Measurements from ENCODE around the gene GCFC2. TPM values are rescaled to one million over a fixed set of nuclear protein-coding genes. Genes with fewer than 3 reads are reported as not detected.

GCFC2 gene
- 10 to 100 TPM in 5 of 6 experiments, 1 to 10 TPM in 1; 9.8 to 16.0 (median 13.0) TPM for total RNA-seq (2021; fragmentation: NEBNext Ultra II Directional; extraction: Animal tissue kit (Norgen Biotek cat#: 25700))
- long read RNA-seq, full-length matches to known transcripts = 6 of 12 reads
- long read RNA-seq, partial matches to known transcripts = 0 of 12 reads
- long read RNA-seq, other reads (novel, unspliced or antisense) = 6 of 12 reads

- Mint-ChIP-seq H3K36me3 (ENCODE audit: low read depth) (no peaks in the 10 kb centered on the region), H3K27ac (peak within 1 kb of the TSS; percentile 96), H3K27me3 (ENCODE audit: insufficient read depth) (no peaks in the 10 kb centered on the region; the same call in 1 of the 2 replicates), H3K4me1 (ENCODE audit: low read depth) (peaks cover 45% of the 10 kb centered on the region), H3K4me3 (peak within 1 kb of the TSS; percentile 95), H3K9me3 (no peaks in the 10 kb centered on the region)
- DNase-seq = peak; percentile 75
- peak; percentile 69 for TF ChIP-seq CTCF (IDR thresholded peaks at IDR 0.05)
Observed at GRCh38 chr2:75710577-75711253, at the start of gene GCFC2. GCFC2 (minus strand) TSS chr2:75710915; CDS start chr2:75710855, 60 bp downstream.

GRCh38 chr2:75752828-75753227 is 42.1 kb upstream of the GCFC2 start:
- no peak for TF ChIP-seq CTCF (IDR thresholded peaks at IDR 0.05)
- H3K4me1 Mint-ChIP-seq (ENCODE audit: low read depth) = no peaks in the 10 kb centered on the region
- no peak overlapping the region for H3K4me3 Mint-ChIP-seq
- no peak for DNase-seq
- no peak overlapping the region for H3K27ac Mint-ChIP-seq
- H3K36me3 Mint-ChIP-seq (ENCODE audit: low read depth) = no peaks in the 10 kb centered on the region
- no peaks in the 10 kb centered on the region for H3K9me3 Mint-ChIP-seq
- peaks cover 7% of the 10 kb centered on the region for H3K27me3 Mint-ChIP-seq (ENCODE audit: insufficient read depth)

GRCh38 chr2:75751824-75752468 is 41.2 kb upstream of the GCFC2 start:
- Mint-ChIP-seq H3K4me3 (no peak overlapping the region), H3K27ac (no peak overlapping the region), H3K36me3 (ENCODE audit: low read depth) (no peaks in the 10 kb centered on the region), H3K27me3 (ENCODE audit: insufficient read depth) (peaks cover 7% of the 10 kb centered on the region), H3K9me3 (no peaks in the 10 kb centered on the region), H3K4me1 (ENCODE audit: low read depth) (no peaks in the 10 kb centered on the region)
- no peak for TF ChIP-seq CTCF (IDR thresholded peaks at IDR 0.05)
- DNase-seq = no peak

DNA sequence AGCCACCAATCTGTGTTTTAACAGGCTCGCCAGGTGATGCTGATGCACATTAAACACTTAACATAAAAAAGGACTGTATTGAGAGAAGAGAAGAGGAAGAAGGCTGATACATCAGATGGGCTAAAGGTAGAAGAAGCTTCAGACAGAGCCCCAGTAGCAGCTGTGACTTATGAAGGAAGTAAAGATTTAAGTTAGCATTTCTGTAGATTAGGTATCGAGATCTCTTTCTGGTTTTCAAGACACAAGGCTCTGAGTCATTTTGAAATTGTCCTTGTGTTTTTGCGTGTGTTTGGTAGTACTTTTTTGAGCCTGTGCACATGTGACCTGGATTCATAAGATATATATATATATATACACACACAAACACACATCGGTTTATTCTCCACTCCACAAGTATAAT is 40.6 kb upstream of the GCFC2 start:
- no peaks in the 10 kb centered on the region for H3K4me1 Mint-ChIP-seq (ENCODE audit: low read depth)
- H3K4me3 Mint-ChIP-seq = no peak overlapping the region
- H3K27ac Mint-ChIP-seq = no peak overlapping the region
- H3K27me3 Mint-ChIP-seq (ENCODE audit: insufficient read depth) = peaks cover 7% of the 10 kb centered on the region
- no peak for DNase-seq
- H3K36me3 Mint-ChIP-seq (ENCODE audit: low read depth) = no peaks in the 10 kb centered on the region
- no peak for TF ChIP-seq CTCF (IDR thresholded peaks at IDR 0.05)
- no peaks in the 10 kb centered on the region for H3K9me3 Mint-ChIP-seq

DNA sequence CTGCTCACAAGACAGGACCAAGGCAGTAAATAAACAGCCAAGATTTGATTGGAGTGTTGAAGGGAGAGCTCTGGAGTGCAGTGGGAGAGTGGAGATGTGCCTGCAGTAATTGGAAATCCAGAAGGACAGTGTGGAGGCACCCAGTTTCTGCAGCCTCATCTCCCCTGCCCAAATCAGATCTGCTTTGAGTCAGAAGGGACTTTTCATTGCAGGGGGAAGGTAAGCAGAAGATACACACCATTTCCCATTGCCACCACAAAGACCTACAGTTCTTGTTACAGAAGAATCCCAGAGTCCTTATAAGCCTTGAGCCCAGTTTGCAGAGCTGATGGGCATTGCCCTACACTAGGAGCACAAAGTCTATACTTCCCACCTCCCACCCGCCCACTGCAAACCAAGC is 27.2 kb upstream of the GCFC2 start:
- Mint-ChIP-seq H3K27me3 (ENCODE audit: insufficient read depth) (peaks cover 6% of the 10 kb centered on the region), H3K36me3 (ENCODE audit: low read depth) (no peaks in the 10 kb centered on the region), H3K27ac (no peak overlapping the region), H3K4me1 (ENCODE audit: low read depth) (no peaks in the 10 kb centered on the region), H3K9me3 (peaks cover under 1% of the 10 kb centered on the region; the same call in 1 of the 2 replicates), H3K4me3 (no peak overlapping the region)
- DNase-seq = no peak
- TF ChIP-seq CTCF (IDR thresholded peaks at IDR 0.05) = no peak

Measured in HFFc6 (cell line).